HG03175 (cell line): ENCODE data around the gene KLHL18.
"Not testable (repeated sequence)": the region's sequence is repeated elsewhere in the genome, so short reads cannot be mapped to it uniquely, and the experiment has no call there.

Experiments
- ATAC-seq: cut with Tn5 transposase; IDR thresholded peaks from one replicate; pipeline ENCODE4 v1.9.1; 2021; ENCODE audit warnings: mild to moderate bottlenecking, moderate library complexity; ENCODE audit not compliant: unreplicated experiment

KLHL18 gene

GRCh38 chr3:47282424-47283192 is at the start of gene KLHL18, which contains the start of gene KIF9:
TSS of gene KLHL18 (plus strand) at chr3:47282944. CDS start at chr3:47282966, 22 bp downstream.
TSS of gene KIF9 (minus strand) at chr3:47282799. CDS start at chr3:47277374, 5,425 bp downstream.
- peak; percentile 82 for ATAC-seq

- no peak for ATAC-seq
Observed at GRCh38 chr3:47238017-47238416, 44.7 kb upstream of the KLHL18 start.

GRCh38 chr3:47239929-47240328 is 42.8 kb upstream of the KLHL18 start:
- ATAC-seq, result no peak

- no peak for ATAC-seq
Observed at GRCh38 chr3:47243419-47244147, 39.2 kb upstream of the KLHL18 start.

GRCh38 chr3:47244531-47245100 is 38.1 kb upstream of the KLHL18 start:
- ATAC-seq, result no peak

- ATAC-seq, result no peak
Observed at GRCh38 chr3:47245271-47245670, 37.5 kb upstream of the KLHL18 start.

- no peak for ATAC-seq
Observed at GRCh38 chr3:47247131-47248064, 35.3 kb upstream of the KLHL18 start.

GRCh38 chr3:47250309-47251060 is 32.3 kb upstream of the KLHL18 start:
- no peak for ATAC-seq

GRCh38 chr3:47251085-47251484 is 31.7 kb upstream of the KLHL18 start:
- ATAC-seq, result not testable (repeated sequence)

- no peak for ATAC-seq
Observed at GRCh38 chr3:47251689-47252088, 31.1 kb upstream of the KLHL18 start.

- ATAC-seq, result not testable (repeated sequence)
Observed at GRCh38 chr3:47256331-47256730, 26.4 kb upstream of the KLHL18 start.

- ATAC-seq, result no peak
Observed at GRCh38 chr3:47259114-47259513, 23.6 kb upstream of the KLHL18 start.

- ATAC-seq, result no peak
Observed at GRCh38 chr3:47260605-47261004, 22.1 kb upstream of the KLHL18 start.

- no peak for ATAC-seq
Observed at GRCh38 chr3:47261301-47261700, 21.4 kb upstream of the KLHL18 start.

- no peak for ATAC-seq
Observed at GRCh38 chr3:47265008-47265407, 17.7 kb upstream of the KLHL18 start.

GRCh38 chr3:47265725-47266428 is 16.9 kb upstream of the KLHL18 start:
- ATAC-seq, result no peak

- peak; percentile 46 for ATAC-seq
Observed at GRCh38 chr3:47266709-47267489, 15.8 kb upstream of the KLHL18 start.

- no peak for ATAC-seq
Observed at GRCh38 chr3:47267490-47267824, 15.3 kb upstream of the KLHL18 start.

- no peak for ATAC-seq
Observed at GRCh38 chr3:47270526-47270925, 12.2 kb upstream of the KLHL18 start.
